GM12878 (cell line): ENCODE data around the gene RGS5. TPM values are rescaled to one million over a fixed set of nuclear protein-coding genes. Genes with fewer than 3 reads are reported as not detected.

ENCODE experiments used
- ATAC-seq: fragments of 200-7000 bp; cut with Tn5 transposase; 3 replicates; pipeline ENCODE4 v1.9.1; 2020; ENCODE audit warnings: mild to moderate bottlenecking, moderate library complexity
- BruUV-seq: library from RNA; stranded (reverse); fragments of 400-500 nt; replicated peaks from 2 replicates; lab custom pipeline; 2021; lab: Mats Ljungman, UMichigan
- CTCF ChIA-PET: fragments of 300-600 bp; sonication (Branson Sonifier 250); formaldehyde crosslinking; extraction: SDS; loops from one replicate; lab custom pipeline; 2021; ENCODE audit warnings: inconsistent platforms; lab: Yijun Ruan, JAX
- POLR2A ChIA-PET: fragments of 350-600 bp; formaldehyde crosslinking; extraction: SDS; loops from one replicate; lab custom pipeline; 2021; ENCODE audit warnings: inconsistent platforms; lab: Charles Lee
- RAD21 ChIA-PET: fragments of 300-600 bp; sonication (Branson Sonifier 250); formaldehyde crosslinking; loops from one replicate; lab custom pipeline; 2023; ENCODE audit warnings: antibody characterized with exemption; ENCODE audit not compliant: unreplicated experiment; lab: Charles Lee
- SMC1A ChIA-PET: fragments of 300-600 bp; sonication (Branson Sonifier 250); formaldehyde crosslinking; loops from one replicate; lab custom pipeline; 2023; ENCODE audit not compliant: unreplicated experiment, uncharacterized antibody; lab: Charles Lee
- DNase-seq: peaks from one replicate; pipeline ENCODE4 v3.0.0-alpha.2; 2011; ENCODE audit warnings: low read depth, low spot score
- FAIRE-seq: peaks from 3 replicates; lab custom pipeline; 2011; peaks lifted over from hg19 to GRCh38; lab: Jason Lieb, UNC
- H2AFZ ChIP-seq: 2 replicates; pipeline ENCODE4 v1.6.0; 2011; ENCODE audit warnings: low read depth, low read length, control low read depth; ENCODE audit not compliant: control insufficient read depth
- H3K27ac ChIP-seq: 2 replicates; pipeline ENCODE4 v1.5.1; 2011; ENCODE audit warnings: control low read depth; ENCODE audit not compliant: control insufficient read depth, insufficient read depth
- H3K27me3 ChIP-seq, 2 experiments: replicated peaks in 1 of 2; 2 replicates each; pipeline versions ENCODE4 v1.6.0 to v1.6.1; 2011; ENCODE audit warnings: low read length in 1 of 2; ENCODE audit not compliant: control insufficient read depth in 2 of 2, insufficient read depth in 2 of 2
- H3K36me3 ChIP-seq, 2 experiments: 2 replicates each; pipeline ENCODE4 v1.5.1; 2011; ENCODE audit warnings: low read length in 1 of 2; ENCODE audit not compliant: control insufficient read depth in 2 of 2, insufficient read depth in 2 of 2
- H3K4me1 ChIP-seq: 2 replicates; pipeline ENCODE4 v1.6.1; 2011; ENCODE audit warnings: mild to moderate bottlenecking, low read length, moderate library complexity, mixed read lengths; ENCODE audit not compliant: control insufficient read depth, insufficient read depth
- H3K4me2 ChIP-seq: 2 replicates; pipeline ENCODE4 v1.6.0; 2011; ENCODE audit warnings: control low read depth; ENCODE audit not compliant: control insufficient read depth, insufficient read depth
- H3K4me3 ChIP-seq: fragments of 200-600 bp; sonication (generic); 2 replicates; pipeline ENCODE4 v1.5.1; 2016
- H3K79me2 ChIP-seq: 2 replicates; pipeline ENCODE4 v1.6.0; 2011; ENCODE audit warnings: low read length; ENCODE audit not compliant: control insufficient read depth, insufficient read depth
- H3K9ac ChIP-seq: 2 replicates; pipeline ENCODE4 v1.8.0; 2011; ENCODE audit warnings: low read length, control low read depth, mixed read lengths; ENCODE audit not compliant: control insufficient read depth, insufficient read depth
- H3K9me3 ChIP-seq: replicated peaks from 3 replicates; pipeline ENCODE4 v1.5.1; 2011; ENCODE audit warnings: mild to moderate bottlenecking, low read length; ENCODE audit not compliant: control insufficient read depth, insufficient read depth
- H4K20me1 ChIP-seq: 2 replicates; pipeline ENCODE4 v1.6.0; 2011; ENCODE audit not compliant: control insufficient read depth, insufficient read depth
- E2F8 ChIP-seq: fragments of 450-650 bp; IDR thresholded peaks from 2 replicates; pipeline ENCODE4 v1.6.1; 2018; ENCODE audit warnings: mild to moderate bottlenecking, low read depth, moderate library complexity; ENCODE audit not compliant: partially characterized antibody
- EED ChIP-seq: sonication (generic); IDR thresholded peaks from 2 replicates; pipeline ENCODE4 v1.6.1; 2016; ENCODE audit warnings: antibody characterized with exemption, low read depth
- NFYB ChIP-seq: IDR thresholded peaks from 2 replicates; pipeline ENCODE4 v1.6.1; 2011; ENCODE audit warnings: low read depth, mild to moderate bottlenecking, low read length, improper control_type of control experiment, moderate library complexity; ENCODE audit not compliant: insufficient read depth
- NR2F1 ChIP-seq: fragments of 450-650 bp; conservative IDR thresholded peaks from 2 replicates; pipeline ENCODE4 v1.6.1; 2017; ENCODE audit warnings: mild to moderate bottlenecking
- NRF1 ChIP-seq: conservative IDR thresholded peaks from 2 replicates; pipeline ENCODE4 v1.6.1; 2011; ENCODE audit warnings: mild to moderate bottlenecking, low read depth, low read length, improper control_type of control experiment
- SP1 ChIP-seq: IDR thresholded peaks from one replicate; pipeline ENCODE4 v1.6.1; 2011; ENCODE audit warnings: low read depth, low read length
- SREBF1 ChIP-seq: IDR thresholded peaks from 2 replicates; pipeline ENCODE4 v1.6.1; 2012; ENCODE audit warnings: mild to moderate bottlenecking, low read length
- STAT3 ChIP-seq: IDR thresholded peaks from 2 replicates; pipeline ENCODE4 v1.6.1; 2011; ENCODE audit warnings: low read depth, low read length, improper control_type of control experiment
- ZBTB40 ChIP-seq: fragments of 450-650 bp; IDR thresholded peaks from 2 replicates; pipeline ENCODE4 v1.6.1; 2016; ENCODE audit warnings: mild to moderate bottlenecking, moderate library complexity, borderline replicate concordance
- WGBS: methylation state at CpG from one replicate; pipeline ENCODE4 v1.1.6; 2016; ENCODE audit warnings: low lambda C conversion rate; ENCODE audit not compliant: insufficient replicate concordance, insufficient coverage; ENCODE audit errors: missing lambda C conversion rate; 5-methylcytosine and 5-hydroxymethylcytosine counted together
- in situ Hi-C: fragments of 300-500 bp; cut with MboI; formaldehyde crosslinking; loops from 9 replicates; pipeline ENCODE4 v1.14.3; 2018; ENCODE audit warnings: mixed read lengths
- intact Hi-C: fragments of 100-400 bp; cut with micrococcal nuclease; formaldehyde crosslinking; loops from one replicate; pipeline ENCODE4 v1.14.2; 2022; ENCODE audit not compliant: unreplicated experiment
- polyA plus RNA-seq, 11 experiments: library from polyadenylated mRNA; depleted of rRNA in 4 of 11; unstranded in 6 of 11; stranded (reverse) in 5 of 11; fragments of >200 nt; fragmentation: Nextera tagmentation in 4 of 11; fragmentation: Illumina TruSeq in 1 of 11; extraction: Ambion mirVana in 4 of 11; extraction: Trizol in 1 of 11; gene quantifications; 1 replicate in 1 of 11; 2 replicates in 10 of 11; pipeline versions ENCODE4 v1.2.1 to v1.2.3, GENCODE V29; 2011 to 2016; ENCODE audit warnings: inconsistent platforms in 2 of 11, missing spikeins in 2 of 11, low read depth in 1 of 11
- total RNA-seq, 4 experiments: library from RNA; depleted of rRNA in 3 of 4; stranded (reverse); fragments of >200 nt in 3 of 4; fragmentation: Illumina TruSeq in 1 of 4; extraction: Trizol in 1 of 4; gene quantifications; 2 replicates each; pipeline versions ENCODE4 v1.2.1 to v1.2.3, GENCODE V29; 2013 to 2021
- TF ChIP-seq, protein P1 (sequence below): fragments of 450-650 bp; IDR thresholded peaks from 2 replicates; pipeline ENCODE4 v1.6.1; 2017; ENCODE audit warnings: borderline replicate concordance

The RGS5 gene
- total and polyA plus RNA-seq, 10 of the 15 experiments (the other 5 are each of a cell fraction or from before 2014, with no cell fraction given) = 0.63 to 7.4 (median 2.8) TPM

DNA sequence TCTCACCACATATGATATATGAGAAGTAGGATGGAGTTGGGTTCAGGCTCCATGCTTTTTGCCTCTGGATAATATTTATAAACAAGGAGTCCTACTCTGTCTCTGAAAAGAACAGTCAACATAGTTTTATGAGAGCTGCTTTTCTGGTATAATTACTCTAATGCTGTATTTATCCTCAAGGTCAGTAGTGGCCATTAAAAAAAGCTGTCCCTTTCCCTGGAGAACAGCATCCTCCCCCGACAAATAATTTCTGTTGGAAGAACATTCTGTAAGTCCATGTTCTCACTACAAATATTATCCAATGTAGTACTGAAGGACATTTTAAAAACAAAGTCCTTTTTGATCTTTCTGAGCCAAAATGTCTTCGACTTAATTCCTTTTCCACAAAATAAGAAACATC is 9.0 kb upstream of the RGS5 start:
- TF ChIP-seq ZBTB40 (no peak), SREBF1 (no peak), SP1 (no peak), E2F8 (no peak), STAT3 (no peak), EED (no peak), NR2F1 (no peak), NRF1 (no peak), NFYB (no peak)
- TF ChIP-seq, protein P1, sequence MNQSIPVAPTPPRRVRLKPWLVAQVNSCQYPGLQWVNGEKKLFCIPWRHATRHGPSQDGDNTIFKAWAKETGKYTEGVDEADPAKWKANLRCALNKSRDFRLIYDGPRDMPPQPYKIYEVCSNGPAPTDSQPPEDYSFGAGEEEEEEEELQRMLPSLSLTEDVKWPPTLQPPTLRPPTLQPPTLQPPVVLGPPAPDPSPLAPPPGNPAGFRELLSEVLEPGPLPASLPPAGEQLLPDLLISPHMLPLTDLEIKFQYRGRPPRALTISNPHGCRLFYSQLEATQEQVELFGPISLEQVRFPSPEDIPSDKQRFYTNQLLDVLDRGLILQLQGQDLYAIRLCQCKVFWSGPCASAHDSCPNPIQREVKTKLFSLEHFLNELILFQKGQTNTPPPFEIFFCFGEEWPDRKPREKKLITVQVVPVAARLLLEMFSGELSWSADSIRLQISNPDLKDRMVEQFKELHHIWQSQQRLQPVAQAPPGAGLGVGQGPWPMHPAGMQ = no peak
- H3K4me1 ChIP-seq = no peaks in the 10 kb centered on the region
- RAD21 ChIA-PET = no interaction called here
- FAIRE-seq = no peak
- H3K27ac ChIP-seq = no peak overlapping the region
- in situ Hi-C loops = no loop called here
- POLR2A ChIA-PET = no interaction called here
- H3K4me2 ChIP-seq = no peak overlapping the region
- WGBS = 35% methylated on average over 2 of the region's 2 CpGs
- H3K9me3 ChIP-seq = no peaks in the 10 kb centered on the region
- H2AFZ ChIP-seq = no peak overlapping the region
- no peak for ATAC-seq
- H3K4me3 ChIP-seq = no peak overlapping the region
- intact Hi-C loops = no loop called here
- SMC1A ChIA-PET = no interaction called here
- BruUV-seq = no TSS peak
- no peak overlapping the region for H3K9ac ChIP-seq
- CTCF ChIA-PET = interaction anchor here (0.7 kb wide), 1 partner anchor 104 kb away, joined by 4 read pairs; no protein-coding TSS in a partner anchor
- no peaks in the 10 kb centered on the region for H4K20me1 ChIP-seq
- H3K79me2 ChIP-seq = no peaks in the 10 kb centered on the region
- H3K27me3 ChIP-seq = no peaks in the 10 kb centered on the region
- DNase-seq = no peak
- H3K36me3 ChIP-seq = no peaks in the 10 kb centered on the region
